ENCODE data around the gene BTRC.
"Not testable (repeated sequence)": the region's sequence is repeated elsewhere in the genome, so short reads cannot be mapped to it uniquely, and the experiment has no call there.

BTRC gene

DNA sequence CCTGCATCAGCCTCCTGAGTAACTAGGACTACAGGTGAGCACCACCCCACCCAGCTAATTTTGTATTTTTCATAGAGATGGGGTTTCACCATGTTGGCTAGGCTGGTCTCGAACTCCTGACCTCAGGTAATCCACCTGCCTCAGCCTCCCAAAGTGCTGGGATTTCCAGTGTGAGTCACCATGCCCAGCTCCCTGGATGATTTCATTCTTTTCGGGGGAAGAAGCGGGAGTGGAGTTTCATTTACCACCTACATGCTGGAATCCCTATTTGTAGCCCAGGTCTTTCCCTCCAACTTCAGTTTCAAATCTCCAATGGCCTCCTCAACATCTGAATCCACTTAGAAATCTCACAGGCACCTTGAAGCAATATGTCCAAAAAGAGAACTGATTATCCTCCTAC, 2.9 kb upstream of the BTRC start:
- no peak for DNase-seq

DNA sequence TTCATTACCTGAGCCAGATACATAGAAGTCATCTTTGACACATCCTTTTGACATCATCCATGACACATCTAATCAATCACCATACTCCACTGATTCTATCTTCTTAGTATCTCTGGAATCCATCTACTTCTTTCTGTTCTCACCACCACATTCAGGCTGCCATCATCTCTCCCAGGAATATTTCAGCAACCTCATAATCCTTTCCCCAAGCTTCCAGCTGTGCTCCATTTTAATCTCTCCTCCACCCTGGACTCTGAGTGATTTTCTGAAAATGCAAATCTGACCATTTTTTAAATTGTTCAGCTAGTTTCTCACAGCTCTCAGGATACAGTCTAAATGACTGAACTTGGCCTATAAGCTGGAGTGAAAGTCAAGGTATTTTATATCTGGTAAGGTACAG, 2.5 kb upstream of the BTRC start:
- peak; percentile 47 for DNase-seq

DNA sequence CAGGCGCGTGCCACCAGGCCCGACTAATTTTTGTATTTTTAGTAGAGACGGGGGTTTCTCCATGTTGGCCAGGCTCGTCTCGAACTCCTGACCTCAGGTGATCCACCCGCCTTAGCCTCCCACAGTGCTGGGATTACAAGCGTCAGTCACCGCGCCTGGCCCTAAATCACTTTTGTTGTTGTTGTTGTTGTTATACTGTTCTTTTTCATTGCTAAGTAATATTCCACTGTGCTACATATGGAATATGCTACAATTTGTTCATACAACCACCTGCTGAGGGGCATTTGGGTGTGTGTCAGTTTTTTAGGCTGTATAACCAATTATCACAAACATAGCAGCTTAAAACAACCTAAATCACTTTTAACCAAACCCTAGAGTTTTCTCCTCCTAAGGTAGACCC, 1.1 kb upstream of the BTRC start:
- DNase-seq, result not testable (repeated sequence)

DNA sequence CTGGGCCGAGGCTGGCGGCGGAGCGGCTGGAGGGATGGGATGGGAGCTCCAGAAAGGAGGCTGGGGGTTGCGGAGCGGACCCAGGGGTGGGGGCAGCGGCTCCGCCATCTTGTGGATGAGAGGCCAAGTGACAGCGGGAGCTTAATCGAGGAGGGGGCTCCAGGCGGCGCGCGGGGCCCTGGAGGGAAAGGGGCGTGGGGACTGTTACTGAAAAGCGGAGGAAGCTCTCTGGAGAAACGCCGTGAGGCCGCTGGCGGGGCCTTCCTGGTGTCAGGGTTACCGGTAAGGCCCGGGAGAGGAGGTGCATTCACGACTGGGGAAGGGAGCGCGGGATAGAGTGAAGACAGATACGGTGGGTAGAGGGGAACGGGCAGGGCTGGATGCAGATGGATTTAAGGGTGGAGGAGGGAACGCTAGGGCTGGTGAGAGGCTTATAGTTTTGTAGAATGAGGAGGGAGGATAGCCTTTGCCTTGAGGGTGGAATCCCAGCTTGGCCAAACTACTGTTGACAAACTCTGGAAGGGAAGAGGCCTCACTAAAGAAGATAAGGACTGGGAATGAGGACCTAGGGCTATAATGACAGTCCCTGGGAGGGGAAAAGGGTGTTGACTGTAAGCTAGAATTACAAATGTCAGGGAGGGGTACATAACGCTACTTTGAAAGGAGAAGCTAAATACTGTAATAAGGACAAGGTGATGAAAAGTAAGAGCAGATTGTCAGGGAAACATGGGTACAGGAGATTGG, 535 bp downstream of the BTRC start:
- peak; percentile 82 for DNase-seq

- DNase-seq, result peak; percentile 9
Measured at GRCh38 chr10:101355072-101355706, 1.2 kb downstream of the BTRC start.

- DNase-seq, result peak; percentile 11
Measured at GRCh38 chr10:101356132-101356531, 2.2 kb downstream of the BTRC start.

DNA sequence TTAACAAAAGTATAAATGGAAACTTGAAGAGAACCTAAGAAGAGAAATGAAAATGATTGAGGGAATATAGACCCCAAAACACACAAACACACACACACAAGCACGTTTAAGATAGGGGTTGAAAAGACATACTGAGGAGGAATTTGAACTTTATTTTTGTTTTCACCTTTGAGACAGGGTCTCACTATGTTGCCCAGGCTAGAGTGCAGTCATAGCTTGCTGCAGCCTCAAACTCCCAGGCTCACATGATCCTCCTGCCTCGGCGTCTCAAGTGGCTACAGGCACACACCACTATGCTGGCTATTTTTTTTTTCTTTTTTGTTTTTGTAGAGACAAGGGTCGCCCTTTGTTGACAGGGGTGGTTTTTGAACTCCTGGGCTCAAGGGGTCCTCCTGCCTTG, 4.0 kb downstream of the BTRC start:
- DNase-seq, result no peak

DNA sequence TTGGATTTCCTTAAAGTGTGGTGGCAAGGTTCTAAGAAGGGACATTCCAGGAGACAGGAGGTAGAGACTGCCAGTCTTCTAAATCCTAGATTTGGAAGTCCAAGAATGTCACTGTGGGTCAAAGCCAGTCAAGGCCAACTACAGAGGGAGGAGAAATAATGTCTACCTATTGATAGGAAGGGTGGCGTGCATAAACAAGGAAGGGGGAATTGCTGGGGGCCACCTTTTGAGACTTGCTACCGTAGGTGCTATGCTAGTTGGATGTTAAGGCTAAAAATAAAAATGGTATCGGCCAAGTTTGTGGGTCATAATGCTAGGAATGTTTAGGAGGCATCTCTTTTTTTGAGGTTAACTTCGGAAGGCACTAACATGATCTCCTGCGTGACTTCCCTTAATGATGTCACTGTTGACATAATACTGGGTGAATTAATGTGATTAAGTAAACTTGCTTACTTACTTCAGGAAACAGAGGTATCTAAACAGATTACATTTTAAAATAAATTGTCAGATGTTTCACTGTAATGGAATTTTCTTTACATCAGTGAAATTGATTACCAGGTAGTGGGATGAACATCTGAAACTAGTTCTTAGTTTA, 4.8 kb downstream of the BTRC start:
- DNase-seq, result no peak

- not testable (repeated sequence) for DNase-seq
Measured at GRCh38 chr10:101360090-101360489, 6.1 kb downstream of the BTRC start.

GRCh38 chr10:101360841-101361240, 6.9 kb downstream of the BTRC start:
- DNase-seq, result not testable (repeated sequence)

DNA sequence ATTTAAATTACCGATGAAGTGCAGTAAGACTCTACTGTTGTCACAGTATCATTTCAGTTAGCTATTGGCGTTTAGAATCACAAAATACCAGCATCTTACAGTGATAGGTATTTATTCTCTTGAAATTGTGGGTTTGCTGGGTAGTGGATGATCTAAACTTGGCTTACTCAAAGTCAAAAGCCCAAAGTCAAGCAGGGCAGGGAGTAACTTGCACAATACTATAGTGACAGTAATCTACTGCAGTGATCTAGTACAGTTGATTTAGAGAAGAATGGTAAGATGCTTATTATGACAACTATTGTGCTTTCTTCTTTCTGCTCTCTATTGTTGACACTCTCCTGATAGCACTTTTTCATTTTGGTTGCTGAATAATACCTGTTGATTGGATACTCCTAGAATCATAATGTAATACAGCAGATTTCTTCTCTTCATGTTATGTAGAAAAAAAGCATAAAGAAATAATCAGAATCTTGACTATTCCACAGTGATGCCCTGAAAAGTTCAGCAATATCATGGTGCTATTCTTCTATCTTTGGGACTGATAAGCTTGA, 10.0 kb downstream of the BTRC start:
- no peak for DNase-seq

- DNase-seq, result no peak
Measured at GRCh38 chr10:101364721-101365120, 10.8 kb downstream of the BTRC start.

- no peak for DNase-seq
Measured at GRCh38 chr10:101367569-101368453, 13.8 kb downstream of the BTRC start.

GRCh38 chr10:101373063-101373462, 19.1 kb downstream of the BTRC start:
- DNase-seq, result no peak

DNA sequence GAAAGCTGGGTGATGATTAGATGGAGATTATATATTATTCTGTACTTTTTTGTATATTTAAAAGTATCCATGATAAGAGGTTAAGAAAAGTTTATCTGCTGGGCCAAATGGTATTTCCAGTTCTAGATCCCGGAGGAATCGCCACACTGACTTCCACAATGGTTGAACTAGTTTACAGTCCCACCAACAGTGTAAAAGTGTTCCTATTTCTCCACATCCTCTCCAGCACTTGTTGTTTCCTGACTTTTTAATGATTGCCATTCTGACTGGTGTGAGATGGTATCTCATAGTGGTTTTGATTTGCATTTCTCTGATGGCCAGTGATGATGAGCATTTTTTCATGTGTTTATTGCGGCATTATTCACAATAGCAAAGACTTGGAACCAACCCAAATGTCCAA, 20.0 kb downstream of the BTRC start:
- DNase-seq, result not testable (repeated sequence)

DNA sequence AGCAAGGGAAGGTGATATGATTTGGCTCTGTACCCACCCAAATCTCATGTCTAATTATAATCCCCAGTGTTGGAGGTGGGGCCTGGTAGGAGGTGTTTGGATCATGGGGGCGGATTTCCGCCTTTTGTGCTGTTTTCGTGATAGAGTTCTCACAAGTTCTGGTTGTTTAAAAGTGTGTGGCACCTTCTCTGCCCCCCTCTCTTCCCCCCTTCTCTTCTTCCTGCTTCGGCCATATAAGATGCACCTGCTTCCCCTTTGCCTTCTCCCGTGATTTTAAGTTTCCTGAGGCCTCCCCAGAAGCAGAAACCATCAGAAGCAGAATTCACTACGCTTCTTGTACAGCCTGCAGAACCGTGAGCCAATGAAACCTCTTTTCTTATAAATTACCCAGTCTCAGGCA, 21.1 kb downstream of the BTRC start:
- DNase-seq, result no peak

- no peak for DNase-seq
Measured at GRCh38 chr10:101379663-101380352, 25.8 kb downstream of the BTRC start.

GRCh38 chr10:101380353-101381017, 26.5 kb downstream of the BTRC start:
- no peak for DNase-seq

- DNase-seq, result peak; percentile 78
Measured at GRCh38 chr10:101385866-101386658, 32.1 kb downstream of the BTRC start.

DNA sequence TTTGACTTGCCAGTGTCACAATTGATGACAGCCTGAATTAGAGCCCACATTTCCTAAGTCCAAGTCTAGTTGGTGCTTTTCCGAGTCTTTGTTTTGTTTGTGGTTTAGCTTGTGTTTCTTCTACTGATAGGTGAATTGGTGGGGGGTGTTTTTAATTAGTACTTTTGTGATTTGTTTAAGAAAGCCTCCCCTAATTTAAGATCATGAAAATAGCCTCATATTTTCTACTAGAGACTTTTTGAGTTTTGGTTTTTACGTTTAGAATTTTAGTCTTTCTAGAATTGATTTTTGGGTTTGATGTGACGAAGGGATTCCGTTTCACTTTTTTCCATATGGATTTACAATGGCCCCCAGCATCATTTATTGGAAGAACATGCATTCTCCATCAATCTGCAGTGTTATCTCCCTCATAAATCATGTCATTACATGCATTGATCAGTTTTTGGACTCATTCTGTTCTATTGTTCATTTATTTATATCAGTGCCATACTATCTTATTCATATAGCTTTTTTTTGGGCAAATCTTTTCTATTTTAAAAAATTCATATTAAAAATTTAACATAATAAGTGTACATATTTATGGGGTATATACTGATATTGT, 32.8 kb downstream of the BTRC start:
- DNase-seq, result peak; percentile 63

All from NCI-H82 (cell line).